GM19023 (cell line): Measurements from ENCODE around the gene ITGA3.

Source experiments
- ATAC-seq: cut with Tn5 transposase; IDR thresholded peaks from one replicate; pipeline ENCODE4 v1.9.1; 2021; ENCODE audit warnings: mild to moderate bottlenecking, moderate library complexity; ENCODE audit not compliant: unreplicated experiment

The ITGA3 gene

GRCh38 chr17:50090971-50091917 is 35.3 kb downstream of the ITGA3 start:
- no peak for ATAC-seq

GRCh38 chr17:50091918-50092285 is 36.0 kb downstream of the ITGA3 start:
- ATAC-seq = no peak

GRCh38 chr17:50093246-50093645 is 37.3 kb downstream of the ITGA3 start:
- ATAC-seq = no peak

DNA sequence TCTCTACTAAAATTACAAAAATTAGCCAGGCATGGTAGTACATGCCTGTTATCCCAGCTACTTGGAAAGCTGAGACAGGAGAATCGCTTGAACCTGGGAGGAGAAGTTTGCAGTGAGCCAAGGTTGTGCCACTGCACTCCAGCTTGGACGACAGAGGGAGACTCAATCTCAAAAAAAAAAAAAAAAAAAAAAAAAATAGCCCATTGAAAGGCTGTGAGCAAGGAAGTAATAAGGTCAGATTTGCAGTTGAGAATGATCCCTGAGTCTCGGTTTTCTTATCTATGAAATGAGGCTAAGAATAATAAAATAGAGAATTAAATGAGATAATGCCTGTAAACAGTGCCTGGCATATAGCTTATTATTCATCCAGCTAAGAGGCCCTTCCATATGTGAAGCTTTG is 37.9 kb downstream of the ITGA3 start:
- ATAC-seq = no peak

- ATAC-seq = no peak
Measured at GRCh38 chr17:50094243-50094752, 38.4 kb downstream of the ITGA3 start.

DNA sequence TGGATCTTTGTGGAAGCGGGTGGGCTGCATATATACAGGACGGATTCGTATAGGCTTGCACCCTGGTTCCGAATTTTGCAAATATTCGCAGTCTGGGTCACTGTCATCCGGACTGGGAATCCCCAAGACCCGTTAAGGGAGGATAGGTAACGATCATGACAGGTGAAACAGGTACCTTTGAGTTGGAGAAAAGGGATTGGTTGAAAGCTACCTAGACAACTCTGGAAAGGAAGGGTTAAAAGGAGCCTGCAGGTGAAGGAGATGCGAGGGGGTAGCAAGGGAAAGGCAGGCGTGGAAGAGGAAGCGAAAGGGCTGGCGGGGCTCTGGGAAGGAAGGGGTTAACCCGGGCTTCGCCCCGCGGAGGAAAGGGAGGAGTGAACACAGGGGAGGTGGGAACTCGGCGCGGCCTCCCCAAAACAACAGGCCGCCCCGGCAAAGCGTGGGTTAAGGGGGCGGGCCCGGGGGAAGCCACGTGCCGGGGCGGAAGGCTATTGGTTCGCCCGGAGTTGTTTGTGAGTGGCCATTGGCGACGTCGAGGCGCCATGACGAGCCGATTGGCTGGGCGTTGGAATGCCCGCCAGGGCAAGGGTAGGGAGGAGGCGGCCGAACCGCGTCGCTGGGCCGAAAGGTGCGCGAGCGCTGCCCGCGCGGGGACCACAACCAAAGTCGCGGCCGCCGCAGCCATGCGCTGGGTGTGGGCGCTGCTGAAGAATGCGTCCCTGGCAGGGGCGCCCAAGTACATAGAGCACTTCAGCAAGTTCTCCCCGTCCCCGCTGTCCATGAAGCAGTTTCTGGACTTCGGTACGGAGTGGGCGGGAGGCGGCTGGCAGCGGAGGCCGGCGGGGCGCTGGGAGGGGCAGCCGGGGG is 39.1 kb downstream of the ITGA3 start, which contains the start of gene PDK2:
PDK2 (plus strand) TSS at position 599 of the 867 bp plus-strand sequence; CDS start at position 684, 85 bp downstream.
- peak; percentile 87 for ATAC-seq

- no peak for ATAC-seq
Measured at GRCh38 chr17:50095626-50096037, 39.7 kb downstream of the ITGA3 start.

DNA sequence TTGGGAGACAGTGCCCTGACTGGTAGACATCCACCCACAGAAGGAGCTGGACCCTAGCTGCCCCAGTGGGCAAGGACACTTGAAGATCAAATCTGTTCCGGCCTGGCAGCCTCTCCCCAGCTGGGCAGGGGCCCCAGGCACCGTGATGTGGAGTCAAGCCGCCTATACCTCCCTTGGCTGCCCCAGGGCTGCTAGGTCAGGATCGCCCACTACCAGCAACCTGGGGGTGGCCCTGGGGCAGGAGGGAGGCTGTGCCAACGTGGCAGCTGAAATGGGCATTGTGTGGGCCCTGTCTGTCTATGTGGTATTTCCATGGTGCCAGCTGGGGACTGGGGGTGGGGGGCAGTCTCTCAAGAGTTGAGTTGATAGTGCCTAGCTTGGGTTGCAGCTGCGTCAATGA is 40.2 kb downstream of the ITGA3 start:
- no peak for ATAC-seq

GRCh38 chr17:50096758-50097157 is 40.8 kb downstream of the ITGA3 start:
- ATAC-seq = no peak

DNA sequence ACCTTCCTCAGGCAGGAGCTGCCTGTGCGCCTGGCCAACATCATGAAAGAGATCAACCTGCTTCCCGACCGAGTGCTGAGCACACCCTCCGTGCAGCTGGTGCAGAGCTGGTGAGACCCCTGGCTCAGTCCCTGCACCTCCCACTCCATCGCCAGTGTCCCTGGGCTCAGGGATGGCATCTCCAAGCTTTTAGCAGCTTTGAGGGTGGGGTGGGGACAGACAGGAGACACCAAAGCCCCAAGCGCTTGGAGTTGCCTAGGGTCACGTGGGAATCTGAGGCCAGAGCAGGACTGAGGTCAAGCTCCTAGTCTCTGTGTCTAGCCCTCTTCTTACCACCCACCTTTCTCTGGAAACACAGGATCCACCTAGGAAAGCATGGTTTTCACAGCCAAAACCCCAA is 41.5 kb downstream of the ITGA3 start:
- no peak for ATAC-seq

GRCh38 chr17:50097926-50098325 is 42.0 kb downstream of the ITGA3 start:
- no peak for ATAC-seq

GRCh38 chr17:50098583-50098982 is 42.7 kb downstream of the ITGA3 start:
- ATAC-seq = no peak

DNA sequence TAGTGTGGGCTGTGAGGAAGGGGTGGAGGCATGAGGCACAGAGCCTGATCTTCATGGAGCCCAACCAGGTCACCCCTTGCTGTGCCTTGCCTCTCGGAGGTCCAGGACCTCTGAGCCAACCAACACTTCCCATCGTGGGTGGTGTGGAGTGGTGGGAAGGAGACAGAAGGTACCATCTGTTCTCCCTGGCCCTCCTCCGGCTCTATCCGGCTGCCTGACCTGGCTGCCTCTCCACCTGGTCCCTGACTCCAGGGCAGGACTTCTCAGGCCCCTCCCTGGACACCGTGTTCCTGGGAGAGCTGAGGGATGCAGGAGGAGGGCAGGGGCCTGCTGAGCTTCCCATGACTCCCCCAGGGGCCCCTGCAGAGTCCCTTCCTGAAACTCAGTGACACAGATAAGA is 43.1 kb downstream of the ITGA3 start:
- no peak for ATAC-seq

GRCh38 chr17:50100480-50100883 is 44.6 kb downstream of the ITGA3 start:
- ATAC-seq = no peak

GRCh38 chr17:50100921-50101345 is 45.0 kb downstream of the ITGA3 start:
- ATAC-seq = no peak

- ATAC-seq = no peak
Measured at GRCh38 chr17:50101346-50102163, 45.6 kb downstream of the ITGA3 start.

- ATAC-seq = no peak
Measured at GRCh38 chr17:50102164-50102991, 46.5 kb downstream of the ITGA3 start.

DNA sequence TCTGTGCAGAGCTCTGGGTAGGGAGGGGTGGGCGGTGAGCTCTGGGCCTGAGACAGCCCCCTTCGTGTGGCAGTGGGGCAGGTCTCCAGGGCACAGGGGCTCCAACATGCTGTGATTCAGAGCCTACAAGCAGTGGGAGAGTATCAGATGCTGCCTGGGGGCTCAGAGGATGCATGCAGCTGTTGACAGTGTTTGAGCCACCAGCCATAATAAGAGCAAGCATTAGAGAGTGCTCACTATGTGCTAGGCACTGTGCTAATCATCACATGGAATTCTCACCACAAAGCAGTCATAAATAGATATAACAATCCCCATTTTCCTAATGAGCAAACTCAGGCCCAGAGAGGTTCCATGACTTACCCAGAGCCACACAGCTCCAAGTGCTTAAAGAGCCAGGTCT is 47.3 kb downstream of the ITGA3 start:
- no peak for ATAC-seq

DNA sequence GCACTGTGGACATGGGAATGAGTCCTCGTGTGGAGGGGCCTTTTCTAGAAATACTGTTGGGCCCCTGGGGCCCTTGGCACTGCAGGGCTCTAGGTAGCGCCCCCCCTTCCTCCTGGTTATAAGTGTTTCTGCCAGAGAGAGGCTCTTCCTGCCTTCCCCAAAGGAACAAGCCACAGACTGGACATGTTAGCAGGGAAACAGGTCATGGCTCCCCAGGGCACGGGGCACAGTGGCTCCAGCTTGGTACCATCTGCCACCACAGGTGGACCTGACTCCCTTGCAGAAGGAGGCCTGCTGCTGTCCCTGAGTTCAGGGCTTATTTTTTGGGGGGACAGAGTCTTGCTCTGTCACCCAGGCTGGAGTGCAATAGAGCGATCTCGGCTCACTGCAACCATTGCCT is 48.0 kb downstream of the ITGA3 start:
- ATAC-seq = no peak

DNA sequence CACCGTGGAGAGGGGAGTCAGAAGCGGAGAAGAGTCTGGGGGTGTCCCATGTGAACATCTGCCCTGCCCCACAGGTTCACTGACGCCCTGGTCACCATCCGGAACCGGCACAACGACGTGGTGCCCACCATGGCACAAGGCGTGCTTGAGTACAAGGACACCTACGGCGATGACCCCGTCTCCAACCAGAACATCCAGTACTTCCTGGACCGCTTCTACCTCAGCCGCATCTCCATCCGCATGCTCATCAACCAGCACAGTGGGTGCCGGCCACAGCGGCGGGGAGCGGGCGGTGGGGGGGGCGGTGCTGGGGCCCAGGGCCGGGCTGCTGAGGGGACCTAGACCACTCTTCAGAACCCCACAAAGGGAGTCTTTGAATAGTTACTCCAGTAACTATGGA is 49.9 kb downstream of the ITGA3 start:
- no peak for ATAC-seq
